ENCODE data around the gene BMP6. TPM values are rescaled to one million over a fixed set of nuclear protein-coding genes. Genes with fewer than 3 reads are reported as not detected.

Gene BMP6
- total RNA-seq, 1 donor from 2014 or later, result 0.41 TPM

DNA sequence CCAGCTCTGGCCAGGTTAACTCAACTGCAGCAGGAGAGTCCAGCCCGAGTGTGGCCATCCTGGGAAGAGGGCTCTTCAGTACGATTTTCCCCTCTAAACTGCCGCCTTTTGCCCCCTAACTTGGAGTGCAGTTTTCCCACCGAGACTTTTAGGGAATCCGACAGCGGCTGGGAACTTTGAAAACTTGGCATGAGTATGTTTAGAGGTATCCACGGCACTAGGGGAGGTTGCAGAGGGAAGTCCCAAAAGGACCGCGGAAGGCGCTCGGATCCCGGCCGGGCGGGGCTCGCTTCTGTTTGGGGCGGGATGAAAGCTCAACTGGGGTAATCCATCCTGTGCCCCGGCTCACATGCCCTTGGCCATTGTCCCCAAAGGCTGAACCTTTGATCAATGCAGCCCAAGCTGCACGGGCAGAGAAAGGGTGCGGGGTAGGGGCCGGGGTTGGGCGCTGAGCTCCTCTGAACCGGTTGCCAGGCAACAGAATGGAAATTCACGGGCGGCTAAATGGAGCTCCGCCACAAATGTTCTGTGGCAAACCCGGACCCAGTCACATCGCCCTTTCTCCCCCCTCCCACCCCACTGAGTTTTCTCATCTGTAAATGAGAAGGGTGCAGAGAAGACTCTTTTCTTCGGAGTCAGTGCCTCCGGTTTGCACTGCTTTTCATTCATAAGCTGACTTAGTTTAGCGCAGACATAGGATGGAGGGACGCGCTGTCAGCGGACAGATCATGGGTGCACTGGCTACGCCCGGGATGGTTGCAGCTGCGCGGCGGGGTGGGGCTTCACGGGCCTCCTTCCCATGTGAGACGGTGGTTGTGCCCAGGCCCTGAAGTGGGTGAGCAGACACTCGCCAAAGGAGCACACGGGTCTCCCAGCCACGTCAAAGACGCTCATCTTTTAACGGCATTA is 2.3 kb downstream of the BMP6 start:
- Histone ChIP-seq H3K27me3 (peaks cover 86% of the 10 kb centered on the region), H3K4me1 (peaks cover 34% of the 10 kb centered on the region), H3K9ac (no peak overlapping the region), H4K20me1 (ENCODE audit: low read depth) (peaks cover 29% of the 10 kb centered on the region), H3K9me3 (ENCODE audit: low read depth) (no peaks in the 10 kb centered on the region), H3K4me2 (peak overlapping the region; percentile 93), H3K4me3 (peak overlapping the region; percentile 53), H3K27ac (no peak overlapping the region), H3K36me3 (no peaks in the 10 kb centered on the region), H3K79me2 (ENCODE audit: low read depth) (no peaks in the 10 kb centered on the region), H2AFZ (replicated peaks) (peak overlapping the region; percentile 7), H3F3A (ENCODE audit: low read depth) (peaks cover 18% of the 10 kb centered on the region)
- Mint-ChIP-seq H3K9me3 (no peaks in the 10 kb centered on the region), H3K4me3 (peak overlapping the region; percentile 89), H3K36me3 (no peaks in the 10 kb centered on the region), H3K4me1 (peaks cover 35% of the 10 kb centered on the region), H3K27ac (no peak overlapping the region), H3K27me3 (ENCODE audit: insufficient read depth, low read depth) (peaks cover 39% of the 10 kb centered on the region)
- TF ChIP-seq EZH2phosphoT487 (IDR thresholded peaks at IDR 0.05) (no peak), EZH2 (IDR thresholded peaks at IDR 0.05) (peak; percentile 75)
- DNase-seq (ENCODE audit: low spot score), result peak; percentile 80

DNA sequence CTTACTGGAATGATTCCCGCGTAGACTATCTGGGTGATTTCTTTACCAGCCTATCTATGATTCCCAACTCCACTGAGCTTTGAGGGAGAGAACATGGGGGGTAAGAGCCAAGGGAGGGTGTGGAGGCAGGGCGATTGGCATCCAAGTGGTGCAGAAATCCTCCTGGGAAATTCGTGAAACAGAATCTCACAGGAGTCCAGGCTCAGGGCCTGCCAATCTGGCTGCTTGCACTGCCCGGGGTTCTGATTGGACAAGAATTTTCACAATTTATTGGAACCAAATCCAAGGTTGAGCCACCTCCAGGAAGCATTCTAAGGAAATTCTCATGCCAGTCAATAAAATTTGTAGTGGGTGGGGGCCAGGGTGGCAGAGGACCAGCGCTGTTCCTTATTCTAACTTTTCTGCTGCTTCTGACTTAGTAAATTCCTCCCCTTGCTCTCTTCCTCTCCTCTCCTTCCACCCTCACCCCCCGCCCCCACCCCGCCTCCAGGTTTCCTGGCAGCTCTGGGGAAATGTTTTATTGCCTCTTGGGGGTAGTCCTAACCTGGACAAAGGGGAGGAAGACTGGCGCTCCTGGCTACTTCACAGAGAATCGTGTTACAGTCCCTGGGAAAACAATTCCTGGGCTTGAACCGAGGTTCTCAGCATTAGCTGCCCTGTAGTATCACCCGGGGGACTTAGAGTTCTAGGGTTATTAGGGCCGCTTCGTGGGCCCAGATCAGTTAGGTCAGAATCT is 3.1 kb downstream of the BMP6 start:
- H3K4me3 Mint-ChIP-seq, result peak overlapping the region; percentile 89
- Histone ChIP-seq H3K79me2 (ENCODE audit: low read depth) (no peaks in the 10 kb centered on the region), H3F3A (ENCODE audit: low read depth) (peaks cover 18% of the 10 kb centered on the region), H3K4me1 (peaks cover 34% of the 10 kb centered on the region), H3K4me2 (peak overlapping the region; percentile 93), H3K9me3 (ENCODE audit: low read depth) (no peaks in the 10 kb centered on the region), H3K27me3 (peaks cover 77% of the 10 kb centered on the region), H3K27ac (no peak overlapping the region), H3K4me3 (peak overlapping the region; percentile 53), H4K20me1 (ENCODE audit: low read depth) (peaks cover 29% of the 10 kb centered on the region), H3K36me3 (no peaks in the 10 kb centered on the region), H3K9ac (no peak overlapping the region), H2AFZ (replicated peaks) (no peak overlapping the region)
- peaks cover 35% of the 10 kb centered on the region for H3K4me1 Mint-ChIP-seq
- H3K27ac Mint-ChIP-seq, result no peak overlapping the region
- TF ChIP-seq, protein P1, sequence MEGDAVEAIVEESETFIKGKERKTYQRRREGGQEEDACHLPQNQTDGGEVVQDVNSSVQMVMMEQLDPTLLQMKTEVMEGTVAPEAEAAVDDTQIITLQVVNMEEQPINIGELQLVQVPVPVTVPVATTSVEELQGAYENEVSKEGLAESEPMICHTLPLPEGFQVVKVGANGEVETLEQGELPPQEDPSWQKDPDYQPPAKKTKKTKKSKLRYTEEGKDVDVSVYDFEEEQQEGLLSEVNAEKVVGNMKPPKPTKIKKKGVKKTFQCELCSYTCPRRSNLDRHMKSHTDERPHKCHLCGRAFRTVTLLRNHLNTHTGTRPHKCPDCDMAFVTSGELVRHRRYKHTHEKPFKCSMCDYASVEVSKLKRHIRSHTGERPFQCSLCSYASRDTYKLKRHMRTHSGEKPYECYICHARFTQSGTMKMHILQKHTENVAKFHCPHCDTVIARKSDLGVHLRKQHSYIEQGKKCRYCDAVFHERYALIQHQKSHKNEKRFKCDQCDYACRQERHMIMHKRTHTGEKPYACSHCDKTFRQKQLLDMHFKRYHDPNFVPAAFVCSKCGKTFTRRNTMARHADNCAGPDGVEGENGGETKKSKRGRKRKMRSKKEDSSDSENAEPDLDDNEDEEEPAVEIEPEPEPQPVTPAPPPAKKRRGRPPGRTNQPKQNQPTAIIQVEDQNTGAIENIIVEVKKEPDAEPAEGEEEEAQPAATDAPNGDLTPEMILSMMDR (IDR thresholded peaks at IDR 0.05), result no peak
- TF ChIP-seq EZH2 (IDR thresholded peaks at IDR 0.05) (no peak), EZH2phosphoT487 (IDR thresholded peaks at IDR 0.05) (no peak)
- H3K36me3 Mint-ChIP-seq, result no peaks in the 10 kb centered on the region
- peak; percentile 48 for DNase-seq (ENCODE audit: low spot score)
- no peaks in the 10 kb centered on the region for H3K9me3 Mint-ChIP-seq
- peaks cover 35% of the 10 kb centered on the region for H3K27me3 Mint-ChIP-seq (ENCODE audit: insufficient read depth, low read depth)

DNA sequence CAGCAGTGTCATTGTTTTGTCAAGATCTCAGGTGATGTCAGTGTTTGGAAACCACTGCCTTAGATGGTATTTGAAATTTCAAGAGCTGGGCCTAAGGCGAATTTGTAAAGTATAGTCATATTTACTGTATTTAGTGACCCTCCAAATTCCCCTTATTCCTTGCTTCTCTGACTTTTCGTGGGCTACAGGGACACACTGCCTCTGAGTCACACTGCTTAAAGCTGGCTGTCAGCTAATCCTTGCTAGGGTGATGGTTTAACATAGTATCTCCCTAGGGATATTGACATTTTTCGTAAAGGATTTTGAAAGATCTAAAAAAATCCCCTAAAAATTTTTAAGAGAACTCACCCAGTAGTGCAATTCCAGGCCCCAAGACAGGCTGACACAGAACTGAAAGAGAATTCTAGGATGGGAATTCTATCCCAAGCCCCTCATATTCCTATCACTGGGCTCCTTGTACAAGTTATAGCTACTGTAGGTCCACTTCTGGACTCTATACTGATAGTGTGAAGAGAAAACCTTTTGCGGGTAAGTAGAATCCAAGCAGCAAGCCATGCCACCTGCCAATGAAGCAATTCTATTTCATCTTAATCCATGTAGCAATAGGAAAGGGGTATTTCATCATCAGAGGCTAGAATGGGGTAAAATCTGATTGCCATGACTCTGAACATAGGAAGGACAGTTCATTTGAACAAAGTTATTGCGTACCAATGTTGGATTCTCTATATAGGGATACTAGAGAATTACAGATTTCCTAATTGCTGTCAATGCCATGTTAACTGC is 4.3 kb downstream of the BMP6 start:
- no peaks in the 10 kb centered on the region for H3K36me3 Mint-ChIP-seq
- Histone ChIP-seq H3K27me3 (peaks cover 66% of the 10 kb centered on the region), H3K4me1 (peaks cover 34% of the 10 kb centered on the region), H3F3A (ENCODE audit: low read depth) (peaks cover 18% of the 10 kb centered on the region), H3K9me3 (ENCODE audit: low read depth) (no peaks in the 10 kb centered on the region), H3K4me3 (no peak overlapping the region), H3K36me3 (no peaks in the 10 kb centered on the region), H4K20me1 (ENCODE audit: low read depth) (peaks cover 26% of the 10 kb centered on the region), H3K27ac (no peak overlapping the region), H2AFZ (replicated peaks) (no peak overlapping the region), H3K9ac (no peak overlapping the region), H3K79me2 (ENCODE audit: low read depth) (no peaks in the 10 kb centered on the region), H3K4me2 (no peak overlapping the region)
- no peak overlapping the region for H3K4me3 Mint-ChIP-seq
- no peak for TF ChIP-seq EZH2 (IDR thresholded peaks at IDR 0.05)
- TF ChIP-seq, protein P1 (IDR thresholded peaks at IDR 0.05), result no peak
- no peak for TF ChIP-seq EZH2phosphoT487 (IDR thresholded peaks at IDR 0.05)
- peaks cover 35% of the 10 kb centered on the region for H3K4me1 Mint-ChIP-seq
- DNase-seq (ENCODE audit: low spot score), result no peak
- H3K27ac Mint-ChIP-seq, result no peak overlapping the region
- H3K9me3 Mint-ChIP-seq, result no peaks in the 10 kb centered on the region
- peaks cover 23% of the 10 kb centered on the region for H3K27me3 Mint-ChIP-seq (ENCODE audit: insufficient read depth, low read depth)
